HG03460 (cell line): ENCODE results near the gene MTHFD2L.
"Not testable (repeated sequence)": the region's sequence is repeated elsewhere in the genome, so short reads cannot be mapped to it uniquely, and the experiment has no call there.

Experiments used
- ATAC-seq: cut with Tn5 transposase; IDR thresholded peaks from one replicate; pipeline ENCODE4 v1.9.1; 2021; ENCODE audit not compliant: unreplicated experiment

The MTHFD2L gene

DNA sequence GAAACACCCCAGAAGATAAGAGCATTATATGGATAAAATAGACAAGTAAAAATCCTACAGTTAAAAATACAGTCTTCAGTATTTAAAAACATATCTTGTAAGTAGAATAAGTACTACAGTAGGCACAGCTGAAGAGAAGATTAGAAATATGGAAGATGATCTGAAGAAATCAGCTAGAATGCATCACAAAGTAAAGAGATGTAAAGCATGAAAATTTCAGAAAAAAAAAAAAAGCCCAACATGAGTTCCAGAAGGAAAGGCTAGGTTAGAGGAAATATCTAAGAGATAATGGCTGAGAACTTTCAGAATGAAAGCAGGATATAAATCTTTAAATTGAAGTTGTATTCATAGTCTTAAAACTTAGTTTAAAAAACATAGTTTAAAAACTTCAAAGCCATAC lies 171.4 kb downstream of the MTHFD2L start:
- ATAC-seq, result no peak

- ATAC-seq, result no peak
Observed at GRCh38 chr4:74330295-74330750, 172.4 kb downstream of the MTHFD2L start.

DNA sequence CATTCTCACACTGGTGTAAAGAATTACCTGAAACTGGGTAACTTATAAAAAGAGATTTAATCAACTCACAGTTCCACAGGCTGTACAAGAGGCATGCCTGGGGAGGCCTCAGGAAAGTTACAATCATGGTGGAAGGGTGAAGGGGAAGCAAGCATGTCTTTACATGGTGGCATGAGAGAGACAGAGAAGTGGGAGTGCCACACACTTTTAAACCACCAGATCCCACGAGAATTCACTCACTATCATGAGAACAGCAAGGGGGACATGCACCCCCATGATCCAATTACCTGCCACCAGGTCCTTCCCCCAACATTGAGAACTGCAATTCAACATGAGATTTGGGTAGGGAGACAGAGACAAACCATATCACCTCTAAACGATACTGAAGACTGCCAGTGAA lies 173.3 kb downstream of the MTHFD2L start:
- no peak for ATAC-seq

DNA sequence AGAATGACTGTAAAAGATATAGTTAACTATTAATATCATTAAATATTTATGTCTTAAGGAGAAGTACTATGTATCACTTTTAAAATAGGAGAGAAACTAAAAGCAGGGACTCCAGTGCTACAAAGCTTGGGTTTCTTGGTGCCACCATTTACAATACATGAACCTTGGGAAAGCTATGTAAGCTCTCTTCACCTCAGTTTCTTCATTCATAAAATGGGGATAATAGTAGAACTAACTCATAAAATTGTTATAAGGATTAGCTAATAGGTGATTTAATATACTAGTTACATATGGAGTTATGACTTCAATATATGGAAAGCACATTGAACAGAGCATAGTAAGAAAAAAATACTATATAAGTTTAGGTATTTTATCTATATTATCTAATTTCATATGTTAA lies 174.0 kb downstream of the MTHFD2L start:
- ATAC-seq, result no peak

GRCh38 chr4:74334636-74335035 lies 176.7 kb downstream of the MTHFD2L start:
- no peak for ATAC-seq

DNA sequence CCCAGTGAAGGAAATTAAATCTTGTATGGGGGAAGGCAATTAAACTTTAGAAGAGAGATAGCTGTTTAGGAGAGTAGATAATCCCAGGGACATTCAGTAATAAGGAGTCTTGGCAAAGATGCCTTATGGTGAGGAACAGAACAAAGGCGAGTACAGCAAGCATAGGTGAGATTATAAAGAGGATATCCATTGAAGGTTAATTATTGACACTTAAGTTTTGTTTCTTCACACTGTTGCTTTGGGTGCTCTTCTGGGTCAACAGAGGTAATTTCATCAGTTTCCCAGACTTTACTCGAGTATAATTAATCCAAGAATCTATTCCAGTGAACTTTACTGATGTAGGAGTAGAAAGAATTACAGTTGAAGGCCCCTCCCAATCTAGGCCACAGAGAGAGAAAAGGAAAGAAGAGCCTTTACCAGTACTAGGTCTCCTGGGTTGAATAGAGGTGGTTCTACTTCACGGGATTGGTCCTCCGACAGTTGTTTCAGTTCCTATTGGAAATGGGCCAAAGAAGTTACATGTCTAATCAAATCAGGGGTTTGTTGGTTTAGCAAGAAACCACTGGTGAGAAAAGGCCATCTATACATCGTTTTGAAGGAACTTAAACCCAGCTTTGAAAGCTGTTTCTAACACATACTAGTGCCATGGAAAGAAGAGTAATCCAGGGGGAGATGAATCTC lies 177.6 kb downstream of the MTHFD2L start:
- ATAC-seq, result peak; percentile 65

- no peak for ATAC-seq
Observed at GRCh38 chr4:74338792-74339333, 180.9 kb downstream of the MTHFD2L start.

DNA sequence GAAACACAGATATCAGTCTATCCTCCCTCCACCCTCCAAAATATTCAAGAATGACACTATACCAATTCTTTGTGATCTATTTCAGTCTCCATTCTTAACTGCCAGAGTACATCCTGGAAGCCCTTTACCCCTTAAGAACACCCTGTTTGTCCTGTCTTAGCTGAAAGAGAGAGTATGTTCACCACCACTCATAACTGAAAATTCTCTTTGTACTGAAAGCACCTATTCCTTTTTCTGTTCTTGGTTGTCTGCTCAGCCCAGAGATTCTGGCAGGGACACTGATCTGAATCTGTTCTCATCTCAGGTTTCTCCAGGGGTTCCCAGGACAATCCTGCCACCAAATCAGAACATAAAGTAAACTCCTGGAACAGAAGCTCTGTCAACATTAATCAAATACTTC lies 181.6 kb downstream of the MTHFD2L start:
- no peak for ATAC-seq

DNA sequence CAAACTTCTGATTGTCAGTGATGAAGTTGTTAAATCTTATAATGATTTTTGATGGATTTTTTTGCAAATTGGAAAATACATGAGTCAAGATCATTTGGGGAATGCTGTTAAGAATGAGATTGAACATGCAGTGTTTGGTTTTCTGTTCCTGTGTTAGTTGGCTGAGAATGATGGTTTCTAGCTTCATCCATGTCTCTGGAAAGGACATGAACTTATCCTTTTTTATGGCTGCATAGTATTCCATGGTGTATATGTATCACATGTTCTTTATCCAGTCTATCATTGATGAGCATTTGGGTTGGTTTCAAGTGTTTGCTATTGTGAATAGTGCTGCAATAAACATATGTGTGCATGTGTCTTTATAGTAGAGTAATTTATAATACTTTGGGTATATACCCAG lies 182.5 kb downstream of the MTHFD2L start:
- ATAC-seq, result not testable (repeated sequence)

DNA sequence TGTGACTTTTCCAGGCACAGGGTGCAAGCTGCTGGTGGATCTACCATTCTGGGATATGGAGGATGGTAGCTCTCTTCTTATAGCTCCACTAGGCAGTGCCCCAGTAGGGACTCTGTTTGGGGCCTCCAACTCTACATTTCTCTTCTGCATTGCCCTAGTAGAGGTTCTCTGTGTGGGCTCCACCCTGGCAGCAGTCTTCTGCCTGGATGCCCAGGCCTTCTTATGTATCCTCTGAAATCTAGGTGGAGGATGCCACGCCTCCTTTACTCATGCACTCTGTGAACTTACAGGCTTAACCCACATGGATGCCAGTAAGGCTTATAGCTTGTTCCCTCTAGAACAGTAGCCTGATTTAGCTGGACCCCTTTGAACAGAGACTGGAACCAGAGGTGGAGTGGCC lies 186.1 kb downstream of the MTHFD2L start:
- ATAC-seq, result no peak
